Loucy (cell line): ENCODE results near the gene FAM47B.

Experiments used
- EZH2phosphoT487 ChIP-seq: fragments of 200-600 bp; IDR thresholded peaks from 2 replicates; pipeline ENCODE4 v1.6.1; 2018; ENCODE audit warnings: antibody characterized with exemption, mild to moderate bottlenecking, moderate library complexity, borderline replicate concordance
- TF ChIP-seq, protein P1 (sequence below): fragments of 200-600 bp; sonication (generic); conservative IDR thresholded peaks from 2 replicates; pipeline ENCODE4 v1.5.1; 2014; ENCODE audit warnings: mild to moderate bottlenecking, antibody characterized with exemption, low read length

GRCh38 chrX:34901761-34902160 lies 40.8 kb upstream of the FAM47B start:
- TF ChIP-seq, protein P1, sequence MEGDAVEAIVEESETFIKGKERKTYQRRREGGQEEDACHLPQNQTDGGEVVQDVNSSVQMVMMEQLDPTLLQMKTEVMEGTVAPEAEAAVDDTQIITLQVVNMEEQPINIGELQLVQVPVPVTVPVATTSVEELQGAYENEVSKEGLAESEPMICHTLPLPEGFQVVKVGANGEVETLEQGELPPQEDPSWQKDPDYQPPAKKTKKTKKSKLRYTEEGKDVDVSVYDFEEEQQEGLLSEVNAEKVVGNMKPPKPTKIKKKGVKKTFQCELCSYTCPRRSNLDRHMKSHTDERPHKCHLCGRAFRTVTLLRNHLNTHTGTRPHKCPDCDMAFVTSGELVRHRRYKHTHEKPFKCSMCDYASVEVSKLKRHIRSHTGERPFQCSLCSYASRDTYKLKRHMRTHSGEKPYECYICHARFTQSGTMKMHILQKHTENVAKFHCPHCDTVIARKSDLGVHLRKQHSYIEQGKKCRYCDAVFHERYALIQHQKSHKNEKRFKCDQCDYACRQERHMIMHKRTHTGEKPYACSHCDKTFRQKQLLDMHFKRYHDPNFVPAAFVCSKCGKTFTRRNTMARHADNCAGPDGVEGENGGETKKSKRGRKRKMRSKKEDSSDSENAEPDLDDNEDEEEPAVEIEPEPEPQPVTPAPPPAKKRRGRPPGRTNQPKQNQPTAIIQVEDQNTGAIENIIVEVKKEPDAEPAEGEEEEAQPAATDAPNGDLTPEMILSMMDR: no peak
- TF ChIP-seq EZH2phosphoT487: no peak
